Measurements from ENCODE around the gene GH1.

GH1 gene

GRCh38 chr17:63945784-63946439 is 27.3 kb upstream of the GH1 start:
- H2AFZ ChIP-seq (ENCODE audit: low read depth, low read length) = no peak overlapping the region
- no peak overlapping the region for H3K4me3 ChIP-seq (ENCODE audit: low read depth in 1 of 2, low read length in 2 of 2)
- no peak overlapping the region for H3K27ac ChIP-seq (ENCODE audit: low read length)
- H3K9ac ChIP-seq (ENCODE audit: low read depth, low read length) = no peak overlapping the region
- H3K36me3 ChIP-seq (ENCODE audit: insufficient read depth, low read length) = no peaks in the 10 kb centered on the region
- H3K4me1 ChIP-seq (ENCODE audit: insufficient read depth, low read length) = peaks cover 4% of the 10 kb centered on the region; the same call in 1 of the 2 replicates
- ATAC-seq (ENCODE audit: insufficient read depth, low read depth) (no peak), DNase-seq (no peak)
- no peak overlapping the region for H3K4me2 ChIP-seq (ENCODE audit: insufficient read depth, low read length)
- H3K79me2 ChIP-seq (ENCODE audit: insufficient read depth, low read length) = no peaks in the 10 kb centered on the region
- no peaks in the 10 kb centered on the region for H3K27me3 ChIP-seq (ENCODE audit: insufficient read depth, low read length, poor library complexity)
- no peak for TF ChIP-seq EZH2 (IDR thresholded peaks at IDR 0.05; ENCODE audit: borderline replicate concordance, low read depth, low read length, severe bottlenecking)
- TF ChIP-seq CTCF (IDR thresholded peaks at IDR 0.05; ENCODE audit: borderline replicate concordance, extremely low read depth, low read length, poor library complexity, severe bottlenecking) = no peak
- no peaks in the 10 kb centered on the region for H3K9me3 ChIP-seq (ENCODE audit: insufficient read depth, low read length, severe bottlenecking)
- H4K20me1 ChIP-seq (ENCODE audit: insufficient read depth, low read length) = no peaks in the 10 kb centered on the region

DNA sequence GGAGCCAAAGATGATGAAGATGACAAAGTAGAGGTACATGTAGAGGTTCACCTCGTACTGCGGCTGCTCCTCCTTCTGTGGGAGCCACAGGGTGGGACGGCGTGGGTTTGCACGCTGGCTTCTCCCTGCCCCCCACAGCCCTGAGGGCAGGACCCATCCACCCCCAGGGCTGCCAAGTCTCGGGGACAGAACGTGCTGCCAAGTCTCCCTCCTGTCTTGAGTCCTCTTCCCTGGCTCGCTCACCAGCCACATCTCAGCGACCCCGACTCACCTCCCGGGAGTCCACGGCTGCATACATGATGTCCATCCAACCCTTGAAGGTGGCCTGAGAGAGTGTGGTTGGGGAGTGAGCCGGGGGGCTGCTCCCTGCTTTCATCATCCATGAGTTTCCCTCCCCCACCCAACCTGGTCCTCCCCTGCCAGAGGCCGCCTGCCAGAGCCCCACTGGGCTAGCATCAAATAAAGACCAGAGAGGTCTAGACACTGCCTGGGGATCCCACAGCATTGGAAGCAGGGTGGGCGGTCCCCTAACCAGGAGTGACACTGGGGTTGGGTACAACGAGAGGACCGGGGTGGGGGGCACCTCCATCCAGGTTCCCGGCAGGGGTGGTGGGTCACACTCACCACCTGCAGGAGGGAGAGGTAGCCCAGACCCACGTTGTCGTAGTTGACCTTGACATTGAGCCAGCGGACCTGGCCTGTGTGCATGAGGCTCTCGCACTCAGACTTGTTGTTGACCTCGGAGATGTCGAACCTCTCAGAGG is 26.3 kb upstream of the GH1 start:
- Histone ChIP-seq H3K4me3 (ENCODE audit: low read depth in 1 of 2, low read length in 2 of 2) (no peak overlapping the region), H2AFZ (ENCODE audit: low read depth, low read length) (no peak overlapping the region), H3K27ac (ENCODE audit: low read length) (no peak overlapping the region), H3K9ac (ENCODE audit: low read depth, low read length) (no peak overlapping the region), H4K20me1 (ENCODE audit: insufficient read depth, low read length) (no peaks in the 10 kb centered on the region), H3K4me1 (ENCODE audit: insufficient read depth, low read length) (peaks cover 4% of the 10 kb centered on the region; the same call in 1 of the 2 replicates), H3K79me2 (ENCODE audit: insufficient read depth, low read length) (no peaks in the 10 kb centered on the region), H3K4me2 (ENCODE audit: insufficient read depth, low read length) (no peak overlapping the region), H3K27me3 (ENCODE audit: insufficient read depth, low read length, poor library complexity) (no peaks in the 10 kb centered on the region), H3K9me3 (ENCODE audit: insufficient read depth, low read length, severe bottlenecking) (no peaks in the 10 kb centered on the region), H3K36me3 (ENCODE audit: insufficient read depth, low read length) (no peaks in the 10 kb centered on the region)
- ATAC-seq (ENCODE audit: insufficient read depth, low read depth) (no peak), DNase-seq (no peak)
- TF ChIP-seq EZH2 (IDR thresholded peaks at IDR 0.05; ENCODE audit: borderline replicate concordance, low read depth, low read length, severe bottlenecking) (no peak), CTCF (IDR thresholded peaks at IDR 0.05; ENCODE audit: borderline replicate concordance, extremely low read depth, low read length, poor library complexity, severe bottlenecking) (no peak)

- peaks cover 4% of the 10 kb centered on the region; the same call in 1 of the 2 replicates for H3K4me1 ChIP-seq (ENCODE audit: insufficient read depth, low read length)
- DNase-seq = no peak
- no peaks in the 10 kb centered on the region for H3K79me2 ChIP-seq (ENCODE audit: insufficient read depth, low read length)
Observed at GRCh38 chr17:63943745-63944144, 25.1 kb upstream of the GH1 start.

More at GRCh38 chr17:63943745-63944144, 25.1 kb upstream of the GH1 start:
- peak; percentile 23 for TF ChIP-seq CTCF (IDR thresholded peaks at IDR 0.05; ENCODE audit: borderline replicate concordance, extremely low read depth, low read length, poor library complexity, severe bottlenecking)
- no peak for TF ChIP-seq EZH2 (IDR thresholded peaks at IDR 0.05; ENCODE audit: borderline replicate concordance, low read depth, low read length, severe bottlenecking)
- Histone ChIP-seq H3K36me3 (ENCODE audit: insufficient read depth, low read length) (no peaks in the 10 kb centered on the region), H3K9ac (ENCODE audit: low read depth, low read length) (no peak overlapping the region), H3K9me3 (ENCODE audit: insufficient read depth, low read length, severe bottlenecking) (no peaks in the 10 kb centered on the region), H3K4me3 (ENCODE audit: low read depth in 1 of 2, low read length in 2 of 2) (no peak overlapping the region), H3K27ac (ENCODE audit: low read length) (no peak overlapping the region), H3K27me3 (ENCODE audit: insufficient read depth, low read length, poor library complexity) (no peaks in the 10 kb centered on the region), H2AFZ (ENCODE audit: low read depth, low read length) (no peak overlapping the region), H3K4me2 (ENCODE audit: insufficient read depth, low read length) (no peak overlapping the region), H4K20me1 (ENCODE audit: insufficient read depth, low read length) (no peaks in the 10 kb centered on the region)
- ATAC-seq (ENCODE audit: insufficient read depth, low read depth) = no peak
